ENCODE results near the gene RAD1.

DNA sequence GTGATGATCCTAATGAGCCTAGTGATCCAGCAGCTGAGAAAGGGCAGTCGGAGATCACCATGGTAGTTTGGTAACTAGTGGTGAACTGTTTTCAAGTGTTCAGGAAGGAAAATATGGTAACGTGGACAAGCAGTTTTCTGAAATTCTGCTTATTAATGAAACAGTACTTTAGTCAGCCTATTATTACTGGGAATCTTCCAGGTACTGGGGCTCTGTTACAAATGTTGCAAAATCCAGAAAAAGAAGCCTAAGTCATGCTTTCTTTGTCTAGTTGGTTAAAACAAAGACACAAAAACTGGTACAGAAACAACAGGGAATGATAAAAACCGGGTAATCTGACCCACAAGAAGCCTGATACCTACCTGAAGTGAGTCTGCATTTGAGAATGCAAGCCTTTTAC lies 58.1 kb downstream of the RAD1 start:
- TF ChIP-seq, protein P1, sequence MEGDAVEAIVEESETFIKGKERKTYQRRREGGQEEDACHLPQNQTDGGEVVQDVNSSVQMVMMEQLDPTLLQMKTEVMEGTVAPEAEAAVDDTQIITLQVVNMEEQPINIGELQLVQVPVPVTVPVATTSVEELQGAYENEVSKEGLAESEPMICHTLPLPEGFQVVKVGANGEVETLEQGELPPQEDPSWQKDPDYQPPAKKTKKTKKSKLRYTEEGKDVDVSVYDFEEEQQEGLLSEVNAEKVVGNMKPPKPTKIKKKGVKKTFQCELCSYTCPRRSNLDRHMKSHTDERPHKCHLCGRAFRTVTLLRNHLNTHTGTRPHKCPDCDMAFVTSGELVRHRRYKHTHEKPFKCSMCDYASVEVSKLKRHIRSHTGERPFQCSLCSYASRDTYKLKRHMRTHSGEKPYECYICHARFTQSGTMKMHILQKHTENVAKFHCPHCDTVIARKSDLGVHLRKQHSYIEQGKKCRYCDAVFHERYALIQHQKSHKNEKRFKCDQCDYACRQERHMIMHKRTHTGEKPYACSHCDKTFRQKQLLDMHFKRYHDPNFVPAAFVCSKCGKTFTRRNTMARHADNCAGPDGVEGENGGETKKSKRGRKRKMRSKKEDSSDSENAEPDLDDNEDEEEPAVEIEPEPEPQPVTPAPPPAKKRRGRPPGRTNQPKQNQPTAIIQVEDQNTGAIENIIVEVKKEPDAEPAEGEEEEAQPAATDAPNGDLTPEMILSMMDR (IDR thresholded peaks at IDR 0.05), result no peak
- TF ChIP-seq EZH2 (IDR thresholded peaks at IDR 0.05; ENCODE audit: borderline replicate concordance, insufficient read depth, low read depth, low read length, poor library complexity, severe bottlenecking), result no peak
